Colonic mucosa (tissue), 4 donors: ENCODE data around the gene ALG9. TPM values are rescaled to one million over a fixed set of nuclear protein-coding genes. Genes with fewer than 3 reads are reported as not detected.

Source experiments
- DNase-seq: peaks from one replicate; pipeline ENCODE4 v3.0.0-alpha.2; 2020
- H3K27ac ChIP-seq: fragments of 200-600 bp; one replicate; pipeline ENCODE4 v1.8.0; 2021
- H3K27me3 ChIP-seq: fragments of 200-600 bp; one replicate; pipeline ENCODE4 v1.8.0; 2021
- H3K36me3 ChIP-seq: fragments of 200-600 bp; one replicate; pipeline ENCODE4 v1.8.0; 2021
- H3K4me1 ChIP-seq: fragments of 200-600 bp; one replicate; pipeline ENCODE4 v1.8.0; 2021; ENCODE audit warnings: mild to moderate bottlenecking
- H3K4me3 ChIP-seq: fragments of 200-600 bp; one replicate; pipeline ENCODE4 v1.8.0; 2021
- H3K9ac ChIP-seq, 2 donors: one replicate each; pipeline ENCODE4 v1.7.0; 2013; ENCODE audit warnings: control low read depth in 2 of 2, low read depth in 2 of 2, low read length in 2 of 2
- H3K9me3 ChIP-seq: fragments of 200-600 bp; one replicate; pipeline ENCODE4 v1.8.0; 2021
- CTCF ChIP-seq: fragments of 200-600 bp; IDR thresholded peaks from one replicate; pipeline ENCODE4 v1.8.0; 2022; ENCODE audit warnings: antibody characterized with exemption, mild to moderate bottlenecking
- intact Hi-C: fragments of 100-400 bp; cut with DNase I; formaldehyde crosslinking; loops from one replicate; pipeline ENCODE4 v1.14.1; 2022
- total RNA-seq, 2 donors: library from RNA; stranded (reverse); fragmentation: NEBNext Ultra II Directional in 1 of 2; extraction: Animal tissue kit (Norgen Biotek cat#: 25700) in 1 of 2; gene quantifications; one replicate each; pipeline ENCODE4 v1.2.1, GENCODE V29; 2021
- donor health status: healthy.
- donor health status: DM: no; HTN: no; CAD: no.
- donor health status: DM: no; HTN: no; CAD: no.

Gene ALG9
- total RNA-seq, 2 donors from 2014 or later = 23.2 to 25.2 TPM

- H3K27me3 ChIP-seq = no peaks in the 10 kb centered on the region
- no peaks in the 10 kb centered on the region for H3K9me3 ChIP-seq
- H3K36me3 ChIP-seq = no peaks in the 10 kb centered on the region
- intact Hi-C loops = no loop called here
- no peaks in the 10 kb centered on the region for H3K4me1 ChIP-seq
- no peak overlapping the region for H3K27ac ChIP-seq
- DNase-seq = no peak
- H3K4me3 ChIP-seq = no peak overlapping the region
- no peak overlapping the region for H3K9ac ChIP-seq
- TF ChIP-seq CTCF = no peak
These were observed 57.3 kb downstream of the ALG9 start for GRCh38 chr11:111814106-111814505.

- H3K9ac ChIP-seq = no peak overlapping the region
- H3K36me3 ChIP-seq = no peaks in the 10 kb centered on the region
- intact Hi-C loops = no loop called here
- H3K9me3 ChIP-seq = no peaks in the 10 kb centered on the region
- DNase-seq = no peak
- H3K4me1 ChIP-seq = no peaks in the 10 kb centered on the region
- no peak for TF ChIP-seq CTCF
- no peaks in the 10 kb centered on the region for H3K27me3 ChIP-seq
- H3K27ac ChIP-seq = no peak overlapping the region
- H3K4me3 ChIP-seq = no peak overlapping the region
These were observed 59.2 kb downstream of the ALG9 start for GRCh38 chr11:111812211-111812610.

GRCh38 chr11:111811445-111811844 lies 59.9 kb downstream of the ALG9 start:
- no peak overlapping the region for H3K27ac ChIP-seq
- no peak for TF ChIP-seq CTCF
- no peaks in the 10 kb centered on the region for H3K4me1 ChIP-seq
- intact Hi-C loops = no loop called here
- no peaks in the 10 kb centered on the region for H3K36me3 ChIP-seq
- H3K4me3 ChIP-seq = no peak overlapping the region
- H3K9ac ChIP-seq = no peak overlapping the region
- no peaks in the 10 kb centered on the region for H3K9me3 ChIP-seq
- no peaks in the 10 kb centered on the region for H3K27me3 ChIP-seq
- no peak for DNase-seq

GRCh38 chr11:111808834-111809233 lies 62.5 kb downstream of the ALG9 start:
- no peak for DNase-seq
- Histone ChIP-seq H3K4me3 (no peak overlapping the region), H3K9me3 (no peaks in the 10 kb centered on the region), H3K27ac (no peak overlapping the region), H3K27me3 (no peaks in the 10 kb centered on the region), H3K36me3 (no peaks in the 10 kb centered on the region), H3K9ac (no peak overlapping the region), H3K4me1 (no peaks in the 10 kb centered on the region)
- intact Hi-C loops = no loop called here
- TF ChIP-seq CTCF = no peak

GRCh38 chr11:111808063-111808588 lies 63.3 kb downstream of the ALG9 start:
- Histone ChIP-seq H3K4me3 (no peak overlapping the region), H3K27ac (no peak overlapping the region), H3K27me3 (no peaks in the 10 kb centered on the region), H3K9ac (no peak overlapping the region), H3K9me3 (no peaks in the 10 kb centered on the region), H3K36me3 (no peaks in the 10 kb centered on the region), H3K4me1 (no peaks in the 10 kb centered on the region)
- no peak for DNase-seq
- no peak for TF ChIP-seq CTCF
- intact Hi-C loops = no loop called here
